BJ (cell line): Measurements from ENCODE around the gene IQCM. TPM values are rescaled to one million over a fixed set of nuclear protein-coding genes. Genes with fewer than 3 reads are reported as not detected.

ENCODE experiments used
- CTCF ChIA-PET: fragments of 350-600 bp; formaldehyde crosslinking; extraction: SDS; loops from one replicate; lab custom pipeline; 2021; ENCODE audit warnings: antibody characterized with exemption, inconsistent platforms; lab: Yijun Ruan, JAX
- POLR2A ChIA-PET: fragments of 300-600 bp; sonication (Branson Sonifier 250); formaldehyde crosslinking; extraction: SDS; loops from one replicate; lab custom pipeline; 2021; ENCODE audit warnings: antibody characterized with exemption; lab: Charles Lee
- DNase-seq: peaks from one replicate; pipeline ENCODE4 v3.0.0-alpha.2; 2011; ENCODE audit warnings: low read depth
- H3K27me3 ChIP-seq: 2 replicates; pipeline ENCODE4 v1.6.0; 2011; ENCODE audit warnings: low read length; ENCODE audit not compliant: control insufficient read depth, insufficient read depth
- H3K36me3 ChIP-seq: 2 replicates; pipeline ENCODE4 v1.5.1; 2011; ENCODE audit warnings: low read length; ENCODE audit not compliant: control insufficient read depth, insufficient read depth
- H3K4me3 ChIP-seq: 2 replicates; pipeline ENCODE4 v1.5.1; 2011; ENCODE audit warnings: low read depth, mild to moderate bottlenecking, control low read depth, low read length
- polyA plus RNA-seq: library from polyadenylated mRNA; depleted of rRNA; stranded (reverse); fragments of >200 nt; gene quantifications from 2 replicates; pipeline ENCODE4 v1.2.3, GENCODE V29; 2011
- TF ChIP-seq, protein P1 (sequence below): IDR thresholded peaks from 2 replicates; pipeline ENCODE4 v1.5.1; 2011; ENCODE audit warnings: low read depth, mild to moderate bottlenecking, control low read depth, inconsistent platforms, low read length, moderate library complexity; ENCODE audit not compliant: insufficient read depth

The IQCM gene
- polyA plus RNA-seq, 1 experiment = not detected

DNA sequence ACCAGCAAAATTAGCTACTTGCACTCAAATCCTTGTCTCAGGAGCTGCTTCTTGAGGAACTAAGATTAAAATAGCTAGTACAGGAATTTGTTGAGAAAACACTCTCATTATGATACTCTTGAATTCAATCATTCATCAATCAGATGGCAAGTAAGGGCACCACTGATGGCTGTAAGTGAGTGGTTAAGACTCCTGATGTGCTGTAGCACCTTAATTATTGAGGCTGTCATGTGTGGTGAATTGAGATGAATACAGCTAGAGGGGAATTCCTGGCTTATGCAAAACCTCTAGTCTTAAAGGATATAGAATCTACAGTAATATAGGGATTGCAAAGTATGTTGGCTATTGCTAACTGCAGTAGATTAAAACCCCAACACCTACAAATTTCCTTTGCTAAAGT is 509.1 kb downstream of the IQCM start:
- no peak for DNase-seq
- ChIA-PET POLR2A (no interaction called here), CTCF (no interaction called here)
- Histone ChIP-seq H3K27me3 (no peaks in the 10 kb centered on the region), H3K36me3 (no peaks in the 10 kb centered on the region), H3K4me3 (no peak overlapping the region)
- TF ChIP-seq, protein P1, sequence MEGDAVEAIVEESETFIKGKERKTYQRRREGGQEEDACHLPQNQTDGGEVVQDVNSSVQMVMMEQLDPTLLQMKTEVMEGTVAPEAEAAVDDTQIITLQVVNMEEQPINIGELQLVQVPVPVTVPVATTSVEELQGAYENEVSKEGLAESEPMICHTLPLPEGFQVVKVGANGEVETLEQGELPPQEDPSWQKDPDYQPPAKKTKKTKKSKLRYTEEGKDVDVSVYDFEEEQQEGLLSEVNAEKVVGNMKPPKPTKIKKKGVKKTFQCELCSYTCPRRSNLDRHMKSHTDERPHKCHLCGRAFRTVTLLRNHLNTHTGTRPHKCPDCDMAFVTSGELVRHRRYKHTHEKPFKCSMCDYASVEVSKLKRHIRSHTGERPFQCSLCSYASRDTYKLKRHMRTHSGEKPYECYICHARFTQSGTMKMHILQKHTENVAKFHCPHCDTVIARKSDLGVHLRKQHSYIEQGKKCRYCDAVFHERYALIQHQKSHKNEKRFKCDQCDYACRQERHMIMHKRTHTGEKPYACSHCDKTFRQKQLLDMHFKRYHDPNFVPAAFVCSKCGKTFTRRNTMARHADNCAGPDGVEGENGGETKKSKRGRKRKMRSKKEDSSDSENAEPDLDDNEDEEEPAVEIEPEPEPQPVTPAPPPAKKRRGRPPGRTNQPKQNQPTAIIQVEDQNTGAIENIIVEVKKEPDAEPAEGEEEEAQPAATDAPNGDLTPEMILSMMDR = no peak
